SK-N-SH (cell line): ENCODE measurements around the gene TCF19. TPM values are rescaled to one million over a fixed set of nuclear protein-coding genes. Genes with fewer than 3 reads are reported as not detected.

ENCODE experiments used
- CTCF ChIA-PET: fragments of 300-600, 350-600 bp; formaldehyde crosslinking; extraction: SDS; loops from one replicate; lab custom pipeline; 2021; lab: Yijun Ruan, JAX
- POLR2A ChIA-PET: fragments of 350-600 bp; sonication (Branson Sonifier 250); formaldehyde crosslinking; extraction: SDS; loops from one replicate; lab custom pipeline; 2020; ENCODE audit warnings: antibody characterized with exemption, inconsistent platforms; lab: Yijun Ruan, JAX
- DNase-seq: peaks from one replicate; pipeline ENCODE4 v3.0.0; 2012
- H2AFZ ChIP-seq: fragments of 200-600 bp; sonication (generic); 2 replicates; pipeline ENCODE4 v1.8.1; 2016; ENCODE audit warnings: antibody characterized with exemption, mild to moderate bottlenecking, low read depth
- H3F3A ChIP-seq: fragments of 200-600 bp; sonication (generic); replicated peaks from 2 replicates; pipeline ENCODE3; 2016; ENCODE audit warnings: antibody characterized with exemption, mild to moderate bottlenecking; ENCODE audit not compliant: insufficient read depth
- H3K27ac ChIP-seq, 2 experiments: fragments of 200-500 bp in 1 of 2; fragments of 200-600 bp in 1 of 2; sonication (Bioruptor generic) in 1 of 2; sonication (generic), shearing (Covaris generic) in 1 of 2; 2 replicates each; pipeline versions ENCODE4 v1.5.1 to v1.6.1; 2014 to 2016; ENCODE audit warnings: low read depth in 2 of 2, inconsistent platforms in 1 of 2, low read length in 1 of 2, mild to moderate bottlenecking in 1 of 2, mixed read lengths in 1 of 2
- H3K27me3 ChIP-seq: fragments of 200-600 bp; sonication (generic), shearing (Covaris generic); 2 replicates; pipeline ENCODE4 v1.6.1; 2016; ENCODE audit warnings: mixed run types; ENCODE audit not compliant: insufficient read depth
- H3K36me3 ChIP-seq, 2 experiments: fragments of 200-500 bp in 1 of 2; fragments of 200-600 bp in 1 of 2; sonication (Bioruptor generic) in 1 of 2; sonication (generic) in 1 of 2; replicated peaks in 1 of 2; 2 replicates each; pipeline versions ENCODE3 to v1.5.1; 2014 to 2016; ENCODE audit warnings: low read length in 1 of 2, mild to moderate bottlenecking in 1 of 2; ENCODE audit not compliant: insufficient read depth in 2 of 2, control insufficient read depth in 1 of 2
- H3K4me1 ChIP-seq, 2 experiments: fragments of 200-500 bp in 1 of 2; fragments of 200-600 bp in 1 of 2; sonication (Bioruptor generic) in 1 of 2; sonication (generic), shearing (Covaris generic) in 1 of 2; 2 replicates each; pipeline versions ENCODE4 v1.5.1 to v1.6.1; 2014 to 2016; ENCODE audit warnings: low read depth in 1 of 2, low read length in 1 of 2, mixed run types in 1 of 2; ENCODE audit not compliant: insufficient read depth in 2 of 2, control insufficient read depth in 1 of 2
- H3K4me2 ChIP-seq: fragments of 200-600 bp; sonication (generic), shearing (Covaris generic); 2 replicates; pipeline ENCODE4 v1.6.1; 2017; ENCODE audit warnings: mixed run types
- H3K4me3 ChIP-seq, 2 experiments: fragments of 200-500 bp in 1 of 2; fragments of 200-600 bp in 1 of 2; sonication (Bioruptor generic) in 1 of 2; sonication (generic), shearing (Covaris generic) in 1 of 2; 2 replicates each; pipeline versions ENCODE4 v1.5.1 to v1.8.1; 2014 to 2016; ENCODE audit warnings: low read depth in 2 of 2, inconsistent platforms in 1 of 2, low read length in 1 of 2, mild to moderate bottlenecking in 1 of 2, mixed read lengths in 1 of 2, moderate library complexity in 1 of 2
- H3K79me2 ChIP-seq: fragments of 200-600 bp; sonication (generic); 2 replicates; pipeline ENCODE4 v1.8.1; 2017; ENCODE audit warnings: mild to moderate bottlenecking; ENCODE audit not compliant: insufficient read depth
- H3K9ac ChIP-seq: fragments of 200-600 bp; sonication (generic); 2 replicates; pipeline ENCODE4 v1.6.1; 2017; ENCODE audit warnings: mixed run types
- H3K9me2 ChIP-seq: fragments of 200-600 bp; sonication (generic); 2 replicates; pipeline ENCODE4 v1.6.1; 2017; ENCODE audit warnings: mixed run types
- H3K9me3 ChIP-seq: fragments of 200-600 bp; sonication (generic); 2 replicates; pipeline ENCODE4 v1.6.1; 2017; ENCODE audit warnings: mixed run types, mild to moderate bottlenecking, moderate library complexity
- H4K20me1 ChIP-seq: fragments of 200-600 bp; sonication (generic); 2 replicates; pipeline ENCODE4 v1.6.1; 2017; ENCODE audit warnings: mild to moderate bottlenecking, mixed run types; ENCODE audit not compliant: insufficient read depth
- ELF1 ChIP-seq: IDR thresholded peaks from 2 replicates; pipeline ENCODE4 v1.4.0; 2012
- EZH2phosphoT487 ChIP-seq: fragments of 200-600 bp; sonication (generic); IDR thresholded peaks from 2 replicates; pipeline ENCODE4 v1.6.1; 2017; ENCODE audit warnings: low read depth, mixed run types, mild to moderate bottlenecking, antibody characterized with exemption, moderate library complexity, borderline replicate concordance
- FOXM1 ChIP-seq: IDR thresholded peaks from 2 replicates; pipeline ENCODE4 v1.4.0; 2012; ENCODE audit warnings: low read depth, mild to moderate bottlenecking
- GABPA ChIP-seq: IDR thresholded peaks from 2 replicates; pipeline ENCODE4 v1.4.0; 2012; ENCODE audit warnings: low read depth, mild to moderate bottlenecking
- GATA2 ChIP-seq: sonication (generic); formaldehyde crosslinking; IDR thresholded peaks from 2 replicates; pipeline ENCODE4 v1.5.0; 2020; ENCODE audit warnings: mild to moderate bottlenecking, missing genetic modification reagents
- JUND ChIP-seq: IDR thresholded peaks from 2 replicates; pipeline ENCODE4 v1.4.0; 2012
- MAX ChIP-seq: IDR thresholded peaks from 2 replicates; pipeline ENCODE4 v1.4.0; 2012; ENCODE audit warnings: low read depth
- MEF2A ChIP-seq: IDR thresholded peaks from 2 replicates; pipeline ENCODE4 v1.4.0; 2012; ENCODE audit warnings: low read depth, borderline replicate concordance
- NFIC ChIP-seq: IDR thresholded peaks from 2 replicates; pipeline ENCODE4 v1.4.0; 2012; ENCODE audit warnings: borderline replicate concordance
- NRF1 ChIP-seq: IDR thresholded peaks from 2 replicates; pipeline ENCODE4 v1.6.1; 2012; ENCODE audit warnings: low read depth, mild to moderate bottlenecking, low read length
- PBX3 ChIP-seq: IDR thresholded peaks from 2 replicates; pipeline ENCODE4; 2012
- RAD21 ChIP-seq: IDR thresholded peaks from 2 replicates; pipeline ENCODE4 v1.6.1; 2012; ENCODE audit warnings: mild to moderate bottlenecking, low read length
- RCOR1 ChIP-seq: fragments of 150-350 bp; IDR thresholded peaks from 2 replicates; pipeline ENCODE4 v1.6.1; 2017; ENCODE audit warnings: antibody characterized with exemption, low read length
- RFX5 ChIP-seq: IDR thresholded peaks from 2 replicates; pipeline ENCODE4 v1.6.1; 2012; ENCODE audit warnings: mild to moderate bottlenecking, improper control_type of control experiment, low read length
- TEAD4 ChIP-seq: IDR thresholded peaks from 2 replicates; pipeline ENCODE4 v1.4.0; 2012; ENCODE audit warnings: mild to moderate bottlenecking, borderline replicate concordance; ENCODE audit not compliant: insufficient read depth
- USF1 ChIP-seq: IDR thresholded peaks from 2 replicates; pipeline ENCODE4 v1.4.0; 2012; ENCODE audit warnings: low read depth, borderline replicate concordance
- USF2 ChIP-seq: fragments of 150-350 bp; IDR thresholded peaks from 2 replicates; pipeline ENCODE4 v1.6.1; 2017; ENCODE audit warnings: antibody characterized with exemption, low read length, low read depth, borderline replicate concordance
- YY1 ChIP-seq: IDR thresholded peaks from 2 replicates; pipeline ENCODE4 v1.4.0; 2012; ENCODE audit warnings: low read depth, mild to moderate bottlenecking
- WGBS: methylation state at CpG from one replicate; pipeline ENCODE4 v1.1.6; 2017; ENCODE audit warnings: low lambda C conversion rate; 5-methylcytosine and 5-hydroxymethylcytosine counted together
- polyA plus RNA-seq, 3 experiments: library from polyadenylated mRNA; depleted of rRNA; stranded (reverse); fragments of >200 nt; gene quantifications; 2 replicates each; pipeline ENCODE4 v1.2.3, GENCODE V29; 2012

Gene TCF19
- polyA plus RNA-seq, 1 of the 3 experiments (the other 2 are of a cell fraction), result 9.3 TPM

GRCh38 chr6:31130751-31131150, 27.6 kb upstream of the TCF19 start:
- no peak overlapping the region for H3K9ac ChIP-seq
- no peak overlapping the region for H3K27ac ChIP-seq
- DNase-seq, result no peak
- no peaks in the 10 kb centered on the region for H3K4me1 ChIP-seq
- H3K9me2 ChIP-seq, result no peaks in the 10 kb centered on the region
- no peak overlapping the region for H3K4me3 ChIP-seq
- no peaks in the 10 kb centered on the region for H4K20me1 ChIP-seq
- H3K27me3 ChIP-seq, result no peaks in the 10 kb centered on the region
- ChIA-PET POLR2A (no interaction called here), CTCF (interaction anchor here (0.8 to 4.8 kb wide), 3 partner anchors 44 to 236 kb away, joined by 3 to 21 read pairs (median 16); no protein-coding TSS in a partner anchor)
- H3K9me3 ChIP-seq, result no peaks in the 10 kb centered on the region
- H2AFZ ChIP-seq, result no peak overlapping the region
- H3F3A ChIP-seq, result no peaks in the 10 kb centered on the region
- no peak overlapping the region for H3K4me2 ChIP-seq
- no peaks in the 10 kb centered on the region for H3K36me3 ChIP-seq
- no peak for TF ChIP-seq ELF1
- TF ChIP-seq MEF2A, result no peak
- no peak for TF ChIP-seq USF2
- no peak for TF ChIP-seq JUND
- TF ChIP-seq YY1, result no peak
- TF ChIP-seq MAX, result no peak
- no peak for TF ChIP-seq FOXM1
- no peak for TF ChIP-seq NRF1
- H3K79me2 ChIP-seq, result no peaks in the 10 kb centered on the region
- 47% methylated on average over 3 of the region's 3 CpGs for WGBS

- H2AFZ ChIP-seq, result no peak overlapping the region
- no peaks in the 10 kb centered on the region for H3K27me3 ChIP-seq
- H3K36me3 ChIP-seq, result no peaks in the 10 kb centered on the region
- no peaks in the 10 kb centered on the region for H4K20me1 ChIP-seq
- no peak for TF ChIP-seq RAD21
- TF ChIP-seq USF1, result no peak
- TF ChIP-seq MEF2A, result no peak
- no peak for TF ChIP-seq TEAD4
- no peak for TF ChIP-seq MAX
- no peak for TF ChIP-seq NFIC
- TF ChIP-seq ELF1, result no peak
- TF ChIP-seq PBX3, result no peak
- TF ChIP-seq RCOR1, result no peak
- TF ChIP-seq GABPA, result no peak
- TF ChIP-seq RFX5, result no peak
- TF ChIP-seq GATA2 (CRISPR knock-in tag), result no peak
- TF ChIP-seq EZH2phosphoT487, result no peak
- no peak overlapping the region for H3K4me2 ChIP-seq
- no peak overlapping the region for H3K9ac ChIP-seq
- H3K79me2 ChIP-seq, result no peaks in the 10 kb centered on the region
- H3K9me2 ChIP-seq, result no peaks in the 10 kb centered on the region
- ChIA-PET POLR2A (no interaction called here), CTCF (interaction anchor here (3.1 to 4.8 kb wide), 2 partner anchors 61 to 235 kb away, joined by 16 to 21 read pairs; no protein-coding TSS in a partner anchor)
- WGBS, result 65% methylated on average over 3 of the region's 3 CpGs
- no peak overlapping the region for H3K4me3 ChIP-seq
- H3K27ac ChIP-seq, result no peak overlapping the region
- no peaks in the 10 kb centered on the region for H3K9me3 ChIP-seq
- H3K4me1 ChIP-seq, result no peaks in the 10 kb centered on the region
- H3F3A ChIP-seq, result no peaks in the 10 kb centered on the region
- DNase-seq, result no peak
Observed at GRCh38 chr6:31131595-31131994, 26.8 kb upstream of the TCF19 start.
